Measurements from ENCODE around the gene SYPL2.

GRCh38 chr1:109495738-109496137, 29.4 kb downstream of the SYPL2 start:
- TF ChIP-seq CTCF (IDR thresholded peaks at IDR 0.05) (no peak), POLR2AphosphoS5 (IDR thresholded peaks at IDR 0.05) (no peak)

Measured in gastroesophageal sphincter (tissue), 3 donors.